Mesenchymal stem cell (in vitro differentiated cells and primary cell): ENCODE results near the gene ADA.

Experiments
- DNase-seq: peaks from one replicate; pipeline ENCODE4 v3.0.0-alpha.2; 2013
- H2AFZ ChIP-seq: one replicate; pipeline ENCODE4 v1.6.1; 2013; ENCODE audit warnings: low read depth, mild to moderate bottlenecking, control low read depth, inconsistent platforms, low read length, moderate library complexity
- H2AK5ac ChIP-seq: 2 replicates; pipeline ENCODE4 v1.6.1; 2013; ENCODE audit warnings: low read length, moderate library complexity, mild to moderate bottlenecking, inconsistent platforms; ENCODE audit not compliant: severe bottlenecking
- H2BK120ac ChIP-seq: one replicate; pipeline ENCODE4 v1.6.1; 2013; ENCODE audit warnings: low read depth, mild to moderate bottlenecking, inconsistent platforms, low read length, moderate library complexity
- H2BK12ac ChIP-seq, 2 experiments: one replicate each; pipeline ENCODE4 v1.6.1; 2013; ENCODE audit warnings: inconsistent platforms in 2 of 2, low read length in 2 of 2, mild to moderate bottlenecking in 2 of 2, moderate library complexity in 2 of 2, control low read depth in 1 of 2
- H2BK15ac ChIP-seq: one replicate; pipeline ENCODE4 v1.6.1; 2013; ENCODE audit warnings: mild to moderate bottlenecking, low read depth, inconsistent platforms; ENCODE audit not compliant: poor library complexity, severe bottlenecking
- H2BK5ac ChIP-seq: 2 replicates; pipeline ENCODE4 v1.6.1; 2013; ENCODE audit warnings: low read depth, mild to moderate bottlenecking, low read length, control low read depth, inconsistent platforms; ENCODE audit not compliant: poor library complexity, severe bottlenecking
- H3K14ac ChIP-seq, 2 experiments: one replicate each; pipeline ENCODE4 v1.6.1; 2013; ENCODE audit warnings: inconsistent platforms in 2 of 2, low read length in 2 of 2, control low read depth in 1 of 2, mild to moderate bottlenecking in 1 of 2, moderate library complexity in 1 of 2
- H3K18ac ChIP-seq, 2 experiments: one replicate each; pipeline ENCODE4 v1.6.1; 2013; ENCODE audit warnings: inconsistent platforms in 2 of 2, low read length in 2 of 2, control low read depth in 1 of 2, low read depth in 1 of 2, mild to moderate bottlenecking in 1 of 2
- H3K23ac ChIP-seq, 2 experiments: one replicate each; pipeline ENCODE4 v1.6.1; 2013; ENCODE audit warnings: inconsistent platforms in 2 of 2, low read length in 2 of 2, mild to moderate bottlenecking in 2 of 2, moderate library complexity in 2 of 2, control low read depth in 1 of 2
- H3K27ac ChIP-seq: 2 replicates; pipeline ENCODE4 v1.5.1; 2013; ENCODE audit warnings: mild to moderate bottlenecking, moderate library complexity, low read length, control low read depth, inconsistent platforms; ENCODE audit not compliant: poor library complexity, severe bottlenecking
- H3K27me3 ChIP-seq, 2 experiments: 2 replicates each; pipeline versions ENCODE4 v1.6.1 to v1.7.0; 2013; ENCODE audit warnings: low read length in 2 of 2, mild to moderate bottlenecking in 2 of 2, moderate library complexity in 2 of 2, control low read depth in 1 of 2, inconsistent platforms in 1 of 2; ENCODE audit not compliant: control insufficient read depth in 1 of 2, insufficient read depth in 1 of 2
- H3K36me3 ChIP-seq, 2 experiments: 2 replicates each; pipeline versions ENCODE4 v1.6.1 to v1.7.0; 2013; ENCODE audit warnings: low read length in 2 of 2, control low read depth in 1 of 2, inconsistent platforms in 1 of 2, low read depth in 1 of 2, mild to moderate bottlenecking in 1 of 2; ENCODE audit not compliant: insufficient read depth in 2 of 2, control insufficient read depth in 1 of 2
- H3K4ac ChIP-seq, 2 experiments: one replicate each; pipeline ENCODE4 v1.6.1; 2013; ENCODE audit warnings: inconsistent platforms in 2 of 2, low read length in 2 of 2, mild to moderate bottlenecking in 2 of 2, moderate library complexity in 2 of 2, control low read depth in 1 of 2, low read depth in 1 of 2
- H3K4me1 ChIP-seq: 2 replicates; pipeline ENCODE4 v1.6.1; 2013; ENCODE audit warnings: low read depth, low read length, control low read depth; ENCODE audit not compliant: control insufficient read depth, insufficient read depth
- H3K4me2 ChIP-seq: 2 replicates; pipeline ENCODE4 v1.6.1; 2013; ENCODE audit warnings: low read length, mild to moderate bottlenecking, inconsistent platforms; ENCODE audit not compliant: poor library complexity, severe bottlenecking
- H3K4me3 ChIP-seq, 2 experiments: 2 replicates each; pipeline versions ENCODE4 v1.5.1 to v1.7.0; 2013; ENCODE audit warnings: low read length in 2 of 2, mild to moderate bottlenecking in 2 of 2, control low read depth in 1 of 2, low read depth in 1 of 2; ENCODE audit not compliant: insufficient read depth in 1 of 2
- H3K79me1 ChIP-seq: replicated peaks from 2 replicates; pipeline ENCODE4 v1.6.1; 2013; ENCODE audit warnings: mild to moderate bottlenecking, control low read depth, low read length, inconsistent platforms; ENCODE audit not compliant: poor library complexity, severe bottlenecking
- H3K9ac ChIP-seq: 2 replicates; pipeline ENCODE4 v1.7.0; 2013; ENCODE audit warnings: mild to moderate bottlenecking, low read length, moderate library complexity
- H3K9me3 ChIP-seq: 2 replicates; pipeline ENCODE4 v1.7.0; 2013; ENCODE audit warnings: mild to moderate bottlenecking, low read length; ENCODE audit not compliant: control insufficient read depth
- H4K8ac ChIP-seq: one replicate; pipeline ENCODE4 v1.6.1; 2013; ENCODE audit warnings: inconsistent platforms, mild to moderate bottlenecking, low read length, moderate library complexity
- H4K91ac ChIP-seq: one replicate; pipeline ENCODE4 v1.6.1; 2013; ENCODE audit warnings: mild to moderate bottlenecking, low read length, inconsistent platforms
- WGBS: methylation state at CpG from one replicate; pipeline ENCODE4 v1.1.7; 2013; ENCODE audit warnings: mixed read lengths; 5-methylcytosine and 5-hydroxymethylcytosine counted together

The ADA gene

GRCh38 chr20:44629017-44629385, 22.5 kb downstream of the ADA start:
- Histone ChIP-seq H3K9me3 (no peaks in the 10 kb centered on the region), H2BK5ac (no peak overlapping the region), H3K4me3 (no peak overlapping the region), H2BK120ac (no peak overlapping the region), H3K27me3 (no peaks in the 10 kb centered on the region), H3K9ac (no peak overlapping the region), H2AFZ (no peak overlapping the region), H3K79me1 (peaks cover 2% of the 10 kb centered on the region), H4K91ac (no peak overlapping the region), H2AK5ac (no peak overlapping the region), H3K4me2 (no peak overlapping the region), H3K36me3 (peaks cover 69 to 79% of the 10 kb centered on the region in 2 experiments), H3K4me1 (peaks cover 1% of the 10 kb centered on the region), H3K4ac (no peak overlapping the region), H3K27ac (no peak overlapping the region), H3K18ac (no peak overlapping the region), H4K8ac (no peak overlapping the region), H2BK12ac (no peak overlapping the region), H2BK15ac (no peak overlapping the region), H3K14ac (peak overlapping the region in 1 of 2 experiments; percentile 7), H3K23ac (no peak overlapping the region)
- 94% methylated on average over 8 of the region's 9 CpGs for WGBS
- DNase-seq = no peak

GRCh38 chr20:44627364-44628010, 24.0 kb downstream of the ADA start:
- H2BK12ac ChIP-seq = no peak overlapping the region
- no peak for DNase-seq
- WGBS = 85% methylated on average over 13 of the region's 13 CpGs
- H3K18ac ChIP-seq = no peak overlapping the region
- no peaks in the 10 kb centered on the region for H3K27me3 ChIP-seq
- no peak overlapping the region for H3K4ac ChIP-seq
- H3K4me1 ChIP-seq = peaks cover 1% of the 10 kb centered on the region
- no peak overlapping the region for H2BK15ac ChIP-seq
- peaks cover 2% of the 10 kb centered on the region for H3K79me1 ChIP-seq
- H3K9ac ChIP-seq = no peak overlapping the region
- peaks cover 70 to 79% of the 10 kb centered on the region in 2 experiments for H3K36me3 ChIP-seq
- no peak overlapping the region for H3K14ac ChIP-seq
- H3K23ac ChIP-seq = no peak overlapping the region
- no peak overlapping the region for H2AK5ac ChIP-seq
- no peak overlapping the region for H3K4me3 ChIP-seq
- H2BK120ac ChIP-seq = no peak overlapping the region
- H2BK5ac ChIP-seq = no peak overlapping the region
- no peak overlapping the region for H3K27ac ChIP-seq
- no peak overlapping the region for H3K4me2 ChIP-seq
- no peak overlapping the region for H4K91ac ChIP-seq
- H3K9me3 ChIP-seq = peaks cover 8% of the 10 kb centered on the region
- H4K8ac ChIP-seq = no peak overlapping the region
- no peak overlapping the region for H2AFZ ChIP-seq

- Histone ChIP-seq H3K4me2 (no peak overlapping the region), H3K4me1 (peaks cover 1% of the 10 kb centered on the region), H3K18ac (no peak overlapping the region), H3K27me3 (no peaks in the 10 kb centered on the region), H3K79me1 (peaks cover 2% of the 10 kb centered on the region), H3K4ac (no peak overlapping the region), H2BK15ac (no peak overlapping the region), H2AK5ac (no peak overlapping the region), H3K27ac (no peak overlapping the region), H3K4me3 (no peak overlapping the region), H2BK12ac (no peak overlapping the region), H3K9me3 (peaks cover 8% of the 10 kb centered on the region), H2BK5ac (no peak overlapping the region), H3K36me3 (peaks cover 77 to 79% of the 10 kb centered on the region in 2 experiments), H2AFZ (no peak overlapping the region), H4K8ac (no peak overlapping the region), H4K91ac (no peak overlapping the region), H3K23ac (no peak overlapping the region), H3K9ac (no peak overlapping the region), H2BK120ac (no peak overlapping the region), H3K14ac (no peak overlapping the region)
- WGBS = 100% methylated on average over 5 of the region's 7 CpGs
- no peak for DNase-seq
These were observed 25.2 kb downstream of the ADA start for GRCh38 chr20:44626278-44626677.

GRCh38 chr20:44625361-44625760, 26.1 kb downstream of the ADA start:
- no peak overlapping the region for H2AK5ac ChIP-seq
- H3K18ac ChIP-seq = no peak overlapping the region
- no peak overlapping the region for H4K91ac ChIP-seq
- no peak overlapping the region for H3K4ac ChIP-seq
- H3K9ac ChIP-seq = no peak overlapping the region
- H2BK5ac ChIP-seq = no peak overlapping the region
- H2BK15ac ChIP-seq = no peak overlapping the region
- no peaks in the 10 kb centered on the region for H3K27me3 ChIP-seq
- WGBS = 94% methylated on average over 7 of the region's 8 CpGs
- no peak overlapping the region for H4K8ac ChIP-seq
- no peak overlapping the region for H3K4me3 ChIP-seq
- no peak overlapping the region for H3K14ac ChIP-seq
- peaks cover 2% of the 10 kb centered on the region for H3K79me1 ChIP-seq
- H3K27ac ChIP-seq = no peak overlapping the region
- peaks cover 82 to 84% of the 10 kb centered on the region in 2 experiments for H3K36me3 ChIP-seq
- no peaks in the 10 kb centered on the region for H3K4me1 ChIP-seq
- H3K23ac ChIP-seq = no peak overlapping the region
- DNase-seq = no peak
- H3K9me3 ChIP-seq = peaks cover 8% of the 10 kb centered on the region
- H2AFZ ChIP-seq = no peak overlapping the region
- no peak overlapping the region for H3K4me2 ChIP-seq
- H2BK12ac ChIP-seq = no peak overlapping the region
- H2BK120ac ChIP-seq = no peak overlapping the region
